ENCODE results near the gene PTPRE.

Gene PTPRE

GRCh38 chr10:127875916-127876315, 31.0 kb upstream of the PTPRE start:
- no peaks in the 10 kb centered on the region for H3K36me3 ChIP-seq (ENCODE audit: insufficient read depth, insufficient read length, low read length)
- H3K27me3 ChIP-seq (ENCODE audit: insufficient read depth, insufficient read length): no peaks in the 10 kb centered on the region
- no peak overlapping the region for H3K4me3 ChIP-seq (ENCODE audit: insufficient read length, low read depth)
- H3K4me1 ChIP-seq (ENCODE audit: insufficient read depth, insufficient read length): no peaks in the 10 kb centered on the region
- TF ChIP-seq YY1 (IDR thresholded peaks at IDR 0.05; ENCODE audit: insufficient read depth, insufficient read length): no peak
- no peak for TF ChIP-seq SUZ12 (IDR thresholded peaks at IDR 0.05; ENCODE audit: extremely low read depth, insufficient read depth, insufficient read length)
- no peak for TF ChIP-seq ZNF274 (IDR thresholded peaks at IDR 0.05; ENCODE audit: low read depth, low read length)
- no peak for DNase-seq (ENCODE audit: low read depth, low spot score)
- H3K9me3 ChIP-seq (ENCODE audit: insufficient read depth, low read length): no peaks in the 10 kb centered on the region
- no peak overlapping the region for H3K9ac ChIP-seq (ENCODE audit: insufficient read length, low read depth)

GRCh38 chr10:127877116-127877515, 29.8 kb upstream of the PTPRE start:
- Histone ChIP-seq H3K27me3 (ENCODE audit: insufficient read depth, insufficient read length) (no peaks in the 10 kb centered on the region), H3K36me3 (ENCODE audit: insufficient read depth, insufficient read length, low read length) (no peaks in the 10 kb centered on the region), H3K4me1 (ENCODE audit: insufficient read depth, insufficient read length) (no peaks in the 10 kb centered on the region), H3K9me3 (ENCODE audit: insufficient read depth, low read length) (no peaks in the 10 kb centered on the region), H3K4me3 (ENCODE audit: insufficient read length, low read depth) (no peak overlapping the region), H3K9ac (ENCODE audit: insufficient read length, low read depth) (no peak overlapping the region)
- DNase-seq (ENCODE audit: low read depth, low spot score): no peak
- TF ChIP-seq YY1 (IDR thresholded peaks at IDR 0.05; ENCODE audit: insufficient read depth, insufficient read length) (no peak), ZNF274 (IDR thresholded peaks at IDR 0.05; ENCODE audit: low read depth, low read length) (no peak), SUZ12 (IDR thresholded peaks at IDR 0.05; ENCODE audit: extremely low read depth, insufficient read depth, insufficient read length) (no peak)

GRCh38 chr10:127877699-127878098, 29.2 kb upstream of the PTPRE start:
- Histone ChIP-seq H3K4me1 (ENCODE audit: insufficient read depth, insufficient read length) (no peaks in the 10 kb centered on the region), H3K27me3 (ENCODE audit: insufficient read depth, insufficient read length) (no peaks in the 10 kb centered on the region), H3K4me3 (ENCODE audit: insufficient read length, low read depth) (no peak overlapping the region), H3K9ac (ENCODE audit: insufficient read length, low read depth) (no peak overlapping the region), H3K9me3 (ENCODE audit: insufficient read depth, low read length) (no peaks in the 10 kb centered on the region), H3K36me3 (ENCODE audit: insufficient read depth, insufficient read length, low read length) (no peaks in the 10 kb centered on the region)
- TF ChIP-seq ZNF274 (IDR thresholded peaks at IDR 0.05; ENCODE audit: low read depth, low read length) (no peak), SUZ12 (IDR thresholded peaks at IDR 0.05; ENCODE audit: extremely low read depth, insufficient read depth, insufficient read length) (no peak), YY1 (IDR thresholded peaks at IDR 0.05; ENCODE audit: insufficient read depth, insufficient read length) (no peak)
- no peak for DNase-seq (ENCODE audit: low read depth, low spot score)

GRCh38 chr10:127878475-127879055, 28.3 kb upstream of the PTPRE start:
- no peak for DNase-seq (ENCODE audit: low read depth, low spot score)
- H3K27me3 ChIP-seq (ENCODE audit: insufficient read depth, insufficient read length): no peaks in the 10 kb centered on the region
- TF ChIP-seq YY1 (IDR thresholded peaks at IDR 0.05; ENCODE audit: insufficient read depth, insufficient read length) (no peak), SUZ12 (IDR thresholded peaks at IDR 0.05; ENCODE audit: extremely low read depth, insufficient read depth, insufficient read length) (no peak), ZNF274 (IDR thresholded peaks at IDR 0.05; ENCODE audit: low read depth, low read length) (no peak)

GRCh38 chr10:127880557-127880956, 26.3 kb upstream of the PTPRE start:
- Histone ChIP-seq H3K4me1 (ENCODE audit: insufficient read depth, insufficient read length) (no peaks in the 10 kb centered on the region), H3K4me3 (ENCODE audit: insufficient read length, low read depth) (no peak overlapping the region), H3K9me3 (ENCODE audit: insufficient read depth, low read length) (no peaks in the 10 kb centered on the region), H3K9ac (ENCODE audit: insufficient read length, low read depth) (no peak overlapping the region), H3K36me3 (ENCODE audit: insufficient read depth, insufficient read length, low read length) (no peaks in the 10 kb centered on the region), H3K27me3 (ENCODE audit: insufficient read depth, insufficient read length) (no peaks in the 10 kb centered on the region)
- no peak for TF ChIP-seq SUZ12 (IDR thresholded peaks at IDR 0.05; ENCODE audit: extremely low read depth, insufficient read depth, insufficient read length)
- no peak for TF ChIP-seq YY1 (IDR thresholded peaks at IDR 0.05; ENCODE audit: insufficient read depth, insufficient read length)
- TF ChIP-seq ZNF274 (IDR thresholded peaks at IDR 0.05; ENCODE audit: low read depth, low read length): no peak
- DNase-seq (ENCODE audit: low read depth, low spot score): no peak

More at GRCh38 chr10:127878475-127879055, 28.3 kb upstream of the PTPRE start:
- Histone ChIP-seq H3K9ac (ENCODE audit: insufficient read length, low read depth) (no peak overlapping the region), H3K4me1 (ENCODE audit: insufficient read depth, insufficient read length) (no peaks in the 10 kb centered on the region), H3K36me3 (ENCODE audit: insufficient read depth, insufficient read length, low read length) (no peaks in the 10 kb centered on the region), H3K9me3 (ENCODE audit: insufficient read depth, low read length) (no peaks in the 10 kb centered on the region), H3K4me3 (ENCODE audit: insufficient read length, low read depth) (no peak overlapping the region)

GRCh38 chr10:127881262-127881661, 25.6 kb upstream of the PTPRE start:
- Histone ChIP-seq H3K9me3 (ENCODE audit: insufficient read depth, low read length) (no peaks in the 10 kb centered on the region), H3K9ac (ENCODE audit: insufficient read length, low read depth) (no peak overlapping the region), H3K36me3 (ENCODE audit: insufficient read depth, insufficient read length, low read length) (no peaks in the 10 kb centered on the region), H3K4me1 (ENCODE audit: insufficient read depth, insufficient read length) (no peaks in the 10 kb centered on the region), H3K4me3 (ENCODE audit: insufficient read length, low read depth) (no peak overlapping the region), H3K27me3 (ENCODE audit: insufficient read depth, insufficient read length) (no peaks in the 10 kb centered on the region)
- no peak for DNase-seq (ENCODE audit: low read depth, low spot score)
- TF ChIP-seq SUZ12 (IDR thresholded peaks at IDR 0.05; ENCODE audit: extremely low read depth, insufficient read depth, insufficient read length) (no peak), YY1 (IDR thresholded peaks at IDR 0.05; ENCODE audit: insufficient read depth, insufficient read length) (no peak), ZNF274 (IDR thresholded peaks at IDR 0.05; ENCODE audit: low read depth, low read length) (no peak)

GRCh38 chr10:127882391-127882790, 24.5 kb upstream of the PTPRE start:
- H3K9ac ChIP-seq (ENCODE audit: insufficient read length, low read depth): no peak overlapping the region
- H3K4me1 ChIP-seq (ENCODE audit: insufficient read depth, insufficient read length): no peaks in the 10 kb centered on the region
- H3K27me3 ChIP-seq (ENCODE audit: insufficient read depth, insufficient read length): no peaks in the 10 kb centered on the region
- no peaks in the 10 kb centered on the region for H3K9me3 ChIP-seq (ENCODE audit: insufficient read depth, low read length)
- H3K4me3 ChIP-seq (ENCODE audit: insufficient read length, low read depth): no peak overlapping the region
- TF ChIP-seq SUZ12 (IDR thresholded peaks at IDR 0.05; ENCODE audit: extremely low read depth, insufficient read depth, insufficient read length) (no peak), YY1 (IDR thresholded peaks at IDR 0.05; ENCODE audit: insufficient read depth, insufficient read length) (no peak)
- no peaks in the 10 kb centered on the region for H3K36me3 ChIP-seq (ENCODE audit: insufficient read depth, insufficient read length, low read length)
- DNase-seq (ENCODE audit: low read depth, low spot score): no peak
